IMR-90 (cell line): Measurements from ENCODE around the gene IZUMO2. TPM values are rescaled to one million over a fixed set of nuclear protein-coding genes. Genes with fewer than 3 reads are reported as not detected.

ENCODE experiments used
- ATAC-seq: fragments of 200-7000 bp; cut with Tn5 transposase; 2 replicates; pipeline ENCODE4 v1.9.1; 2020; ENCODE audit warnings: low read depth, mild to moderate bottlenecking, moderate library complexity
- BruUV-seq: library from RNA; stranded (reverse); fragments of 400-500 nt; replicated peaks from 2 replicates; lab custom pipeline; 2021; lab: Mats Ljungman, UMichigan
- CTCF ChIA-PET: fragments of 300-600 bp; formaldehyde crosslinking; extraction: SDS; loops from one replicate; lab custom pipeline; 2021; ENCODE audit warnings: antibody characterized with exemption; lab: Yijun Ruan, JAX
- POLR2A ChIA-PET: fragments of 300-600 bp; sonication (Branson Sonifier 250); formaldehyde crosslinking; loops from one replicate; lab custom pipeline; 2022; ENCODE audit warnings: antibody characterized with exemption; ENCODE audit not compliant: unreplicated experiment; lab: Charles Lee
- DNase-seq: peaks from one replicate; pipeline ENCODE4 v3.0.0; 2013
- H2AFZ ChIP-seq: replicated peaks from 2 replicates; pipeline ENCODE3; 2013; ENCODE audit warnings: low read length, mild to moderate bottlenecking; ENCODE audit not compliant: poor library complexity
- H2AK5ac ChIP-seq: 2 replicates; pipeline ENCODE4 v1.6.1; 2013; ENCODE audit warnings: low read depth, low read length, inconsistent platforms
- H2AK9ac ChIP-seq: replicated peaks from 2 replicates; pipeline ENCODE3; 2013; ENCODE audit warnings: mild to moderate bottlenecking, low read depth, low read length, moderate library complexity; ENCODE audit not compliant: poor library complexity
- H2BK120ac ChIP-seq: 2 replicates; pipeline ENCODE4 v1.6.1; 2013; ENCODE audit warnings: low read depth, low read length, inconsistent platforms
- H2BK15ac ChIP-seq: 3 replicates; pipeline ENCODE4 v1.6.1; 2013; ENCODE audit warnings: low read depth, low read length, inconsistent platforms
- H2BK20ac ChIP-seq: 2 replicates; pipeline ENCODE4 v1.6.1; 2013; ENCODE audit warnings: low read depth, mild to moderate bottlenecking, inconsistent platforms, low read length, moderate library complexity
- H2BK5ac ChIP-seq: 2 replicates; pipeline ENCODE4 v1.6.1; 2013; ENCODE audit warnings: mild to moderate bottlenecking, low read depth, low read length, inconsistent platforms; ENCODE audit not compliant: poor library complexity, severe bottlenecking
- H3K14ac ChIP-seq: replicated peaks from 2 replicates; pipeline ENCODE4 v1.6.1; 2013; ENCODE audit warnings: low read depth, low read length, inconsistent platforms
- H3K18ac ChIP-seq: 2 replicates; pipeline ENCODE4 v1.6.1; 2013; ENCODE audit warnings: low read depth, low read length, control low read depth
- H3K23ac ChIP-seq: 2 replicates; pipeline ENCODE4 v1.6.1; 2013; ENCODE audit warnings: low read depth, low read length, inconsistent platforms
- H3K27ac ChIP-seq: 2 replicates; pipeline ENCODE4 v1.5.1; 2013; ENCODE audit warnings: mild to moderate bottlenecking, control low read depth, low read length; ENCODE audit not compliant: insufficient read depth
- H3K27me3 ChIP-seq: 2 replicates; pipeline ENCODE4 v1.6.1; 2013; ENCODE audit warnings: low read length; ENCODE audit not compliant: control insufficient read depth, insufficient read depth
- H3K36me3 ChIP-seq: 2 replicates; pipeline ENCODE4 v1.6.1; 2013; ENCODE audit warnings: low read length, mixed read lengths; ENCODE audit not compliant: control insufficient read depth, insufficient read depth
- H3K4ac ChIP-seq: 2 replicates; pipeline ENCODE4 v1.6.1; 2013; ENCODE audit warnings: low read depth, low read length, inconsistent platforms
- H3K4me1 ChIP-seq: 2 replicates; pipeline ENCODE4 v1.6.1; 2013; ENCODE audit warnings: low read length, mixed read lengths; ENCODE audit not compliant: control insufficient read depth, insufficient read depth
- H3K4me2 ChIP-seq: 2 replicates; pipeline ENCODE4 v1.6.1; 2013; ENCODE audit warnings: low read depth, mild to moderate bottlenecking, control low read depth, low read length, moderate library complexity
- H3K4me3 ChIP-seq: 2 replicates; pipeline ENCODE4 v1.5.1; 2013; ENCODE audit warnings: low read depth, mild to moderate bottlenecking, control low read depth, low read length, moderate library complexity; ENCODE audit not compliant: insufficient read depth
- H3K56ac ChIP-seq: 2 replicates; pipeline ENCODE4 v1.6.1; 2013; ENCODE audit warnings: low read length, inconsistent platforms; ENCODE audit not compliant: insufficient read depth; ENCODE audit errors: extremely low read depth
- H3K79me1 ChIP-seq, 2 experiments: 2 replicates each; pipeline ENCODE4 v1.6.1; 2013; ENCODE audit warnings: low read length in 2 of 2, inconsistent platforms in 1 of 2, low read depth in 1 of 2
- H3K9ac ChIP-seq: 2 replicates; pipeline ENCODE4 v1.6.1; 2013; ENCODE audit warnings: low read depth, low read length, control low read depth
- H3K9me1 ChIP-seq: 2 replicates; pipeline ENCODE4 v1.6.1; 2013; ENCODE audit warnings: low read length, inconsistent platforms; ENCODE audit not compliant: insufficient read depth
- H3K9me3 ChIP-seq: 2 replicates; pipeline ENCODE4 v1.6.1; 2013; ENCODE audit warnings: low read length; ENCODE audit not compliant: control insufficient read depth, insufficient read depth
- H4K20me1 ChIP-seq: 2 replicates; pipeline ENCODE4 v1.6.1; 2013; ENCODE audit warnings: low read length, inconsistent platforms; ENCODE audit not compliant: insufficient read depth
- H4K5ac ChIP-seq: 2 replicates; pipeline ENCODE4 v1.6.1; 2013; ENCODE audit warnings: mild to moderate bottlenecking, low read depth, low read length, control low read depth
- H4K8ac ChIP-seq, 2 experiments: 2 replicates each; pipeline ENCODE4 v1.6.1; 2013; ENCODE audit warnings: low read depth in 2 of 2, low read length in 2 of 2, control low read depth in 1 of 2, inconsistent platforms in 1 of 2
- H4K91ac ChIP-seq: 2 replicates; pipeline ENCODE4 v1.6.1; 2013; ENCODE audit warnings: low read depth, low read length, inconsistent platforms; ENCODE audit not compliant: insufficient read depth
- BHLHE40 ChIP-seq: fragments of 150-350 bp; IDR thresholded peaks from 2 replicates; pipeline ENCODE4 v1.6.1; 2016; ENCODE audit warnings: mild to moderate bottlenecking, low read depth, low read length
- CEBPB ChIP-seq: IDR thresholded peaks from 2 replicates; pipeline ENCODE4 v1.6.1; 2012; ENCODE audit warnings: low read depth, low read length, improper control_type of control experiment
- CHD1 ChIP-seq: IDR thresholded peaks from 2 replicates; pipeline ENCODE4 v1.6.1; 2012; ENCODE audit warnings: low read depth, low read length, improper control_type of control experiment
- CTCF ChIP-seq: conservative IDR thresholded peaks from 2 replicates; pipeline ENCODE4 v1.5.1; 2012; ENCODE audit warnings: mild to moderate bottlenecking, low read depth, low read length, improper control_type of control experiment
- ELK1 ChIP-seq: fragments of 150-350 bp; IDR thresholded peaks from 2 replicates; pipeline ENCODE4 v1.6.1; 2016; ENCODE audit warnings: low read depth, mild to moderate bottlenecking, low read length, moderate library complexity, borderline replicate concordance
- FOS ChIP-seq: fragments of 150-350 bp; IDR thresholded peaks from 2 replicates; pipeline ENCODE4 v1.6.1; 2016; ENCODE audit warnings: low read depth, low read length
- MAFK ChIP-seq: IDR thresholded peaks from 2 replicates; pipeline ENCODE4 v1.6.1; 2012; ENCODE audit warnings: low read depth, low read length, improper control_type of control experiment
- MAZ ChIP-seq: IDR thresholded peaks from 2 replicates; pipeline ENCODE4 v1.6.1; 2012; ENCODE audit warnings: low read depth, mild to moderate bottlenecking, low read length, improper control_type of control experiment, moderate library complexity, borderline replicate concordance
- MXI1 ChIP-seq: IDR thresholded peaks from 2 replicates; pipeline ENCODE4 v1.6.1; 2012; ENCODE audit warnings: low read depth, mild to moderate bottlenecking, low read length, moderate library complexity, borderline replicate concordance
- NFE2L2 ChIP-seq: fragments of 150-350 bp; IDR thresholded peaks from 2 replicates; pipeline ENCODE4 v1.6.1; 2016; ENCODE audit warnings: low read depth, mild to moderate bottlenecking, low read length
- POLR2A ChIP-seq: IDR thresholded peaks from 2 replicates; pipeline ENCODE4 v1.6.1; 2012; ENCODE audit warnings: mild to moderate bottlenecking, low read depth, low read length
- RAD21 ChIP-seq: IDR thresholded peaks from 2 replicates; pipeline ENCODE4 v1.6.1; 2012; ENCODE audit warnings: low read length, improper control_type of control experiment
- RCOR1 ChIP-seq: IDR thresholded peaks from 2 replicates; pipeline ENCODE4 v1.6.1; 2012; ENCODE audit warnings: mild to moderate bottlenecking, low read length, improper control_type of control experiment; ENCODE audit not compliant: insufficient replicate concordance
- RFX5 ChIP-seq: IDR thresholded peaks from 2 replicates; pipeline ENCODE4 v1.8.0; 2012; ENCODE audit warnings: low read depth, mild to moderate bottlenecking, low read length, moderate library complexity
- SMC3 ChIP-seq: fragments of 150-350 bp; IDR thresholded peaks from 2 replicates; pipeline ENCODE4 v1.6.1; 2016; ENCODE audit warnings: low read depth, mild to moderate bottlenecking, antibody characterized with exemption, low read length, moderate library complexity
- USF2 ChIP-seq: fragments of 150-350 bp; IDR thresholded peaks from 2 replicates; pipeline ENCODE4 v1.6.1; 2017; ENCODE audit warnings: mild to moderate bottlenecking, antibody characterized with exemption, low read length, low read depth
- WGBS, 2 experiments: methylation state at CpG; one replicate each; pipeline versions ENCODE4 v1.1.5 to v1.1.7; 2013; ENCODE audit warnings: missing lambda C conversion rate in 2 of 2; ENCODE audit not compliant: insufficient read length in 1 of 2; ENCODE audit errors: extremely low coverage in 2 of 2; 5-methylcytosine and 5-hydroxymethylcytosine counted together
- dilution Hi-C: fragments of 300-500 bp; cut with HindIII; formaldehyde crosslinking; loops from one replicate; pipeline ENCODE4 v1.14.3; 2018; ENCODE audit warnings: low sequenced_read_pairs; ENCODE audit not compliant: unreplicated experiment
- in situ Hi-C: fragments of 300-500 bp; cut with MboI; formaldehyde crosslinking; loops from 3 replicates; pipeline ENCODE4 v1.14.3; 2019; ENCODE audit warnings: low sequenced_read_pairs, inconsistent platforms, mixed read lengths
- intact Hi-C: fragments of 100-400 bp; cut with micrococcal nuclease; formaldehyde crosslinking; loops from 2 replicates; pipeline ENCODE4 v1.10.0; 2022
- polyA plus RNA-seq, 3 experiments: library from polyadenylated mRNA; depleted of rRNA; stranded (reverse); fragments of >200 nt; gene quantifications; 2 replicates each; pipeline ENCODE4 v1.2.3, GENCODE V29; 2012; ENCODE audit warnings: low replicate concordance in 1 of 3
- total RNA-seq: library from RNA; depleted of rRNA; stranded (reverse); fragments of >200 nt; gene quantifications from 2 replicates; pipeline ENCODE4 v1.2.3, GENCODE V29; 2012

The IZUMO2 gene
- total and polyA plus RNA-seq, 2 of the 4 experiments (the other 2 are of a cell fraction): not detected

- Histone ChIP-seq H4K91ac (no peak overlapping the region), H2BK5ac (no peak overlapping the region), H2BK120ac (no peak overlapping the region), H3K9me1 (no peaks in the 10 kb centered on the region), H4K20me1 (no peaks in the 10 kb centered on the region), H2AK5ac (no peak overlapping the region), H3K79me1 (no peaks in the 10 kb centered on the region), H2BK15ac (no peak overlapping the region), H4K8ac (no peak overlapping the region), H3K18ac (no peak overlapping the region), H3K27me3 (peaks cover 3% of the 10 kb centered on the region; the same call in 1 of the 2 replicates), H2AFZ (no peak overlapping the region), H3K9me3 (peaks cover 7% of the 10 kb centered on the region; the same call in 1 of the 2 replicates), H2BK20ac (no peak overlapping the region), H3K36me3 (no peaks in the 10 kb centered on the region), H3K27ac (no peak overlapping the region), H3K4me3 (no peak overlapping the region), H3K4ac (no peak overlapping the region), H3K56ac (no peak overlapping the region), H3K4me2 (no peak overlapping the region), H3K9ac (no peak overlapping the region), H4K5ac (no peak overlapping the region), H3K14ac (no peak overlapping the region), H2AK9ac (no peak overlapping the region), H3K4me1 (no peaks in the 10 kb centered on the region), H3K23ac (no peak overlapping the region)
- in situ Hi-C loops: no loop called here
- dilution Hi-C loops: no loop called here
- BruUV-seq: no TSS peak
- intact Hi-C loops: no loop called here
- WGBS, 2 experiments: no CpG with 5 or more reads among the region's 7 CpGs
- ChIA-PET POLR2A (no interaction called here), CTCF (no interaction called here)
- DNase-seq (no peak), ATAC-seq (no peak)
- TF ChIP-seq POLR2A (no peak), BHLHE40 (no peak), ELK1 (no peak), MAZ (no peak), CHD1 (no peak), NFE2L2 (no peak), RAD21 (no peak), RFX5 (no peak), MXI1 (no peak), CTCF (no peak), FOS (no peak), CEBPB (no peak), RCOR1 (no peak), USF2 (no peak), SMC3 (no peak), MAFK (no peak)
Measured at GRCh38 chr19:50204081-50204428, 41.0 kb upstream of the IZUMO2 start.
